IMR-90 (cell line): ENCODE measurements around the gene RABGAP1. TPM values are rescaled to one million over a fixed set of nuclear protein-coding genes. Genes with fewer than 3 reads are reported as not detected.

Experiments
- ATAC-seq: fragments of 200-7000 bp; cut with Tn5 transposase; 2 replicates; pipeline ENCODE4 v1.9.1; 2020; ENCODE audit warnings: low read depth, mild to moderate bottlenecking, moderate library complexity
- BruUV-seq: library from RNA; stranded (reverse); fragments of 400-500 nt; replicated peaks from 2 replicates; lab custom pipeline; 2021; lab: Mats Ljungman, UMichigan
- CTCF ChIA-PET: fragments of 300-600 bp; formaldehyde crosslinking; extraction: SDS; loops from one replicate; lab custom pipeline; 2021; ENCODE audit warnings: antibody characterized with exemption; lab: Yijun Ruan, JAX
- POLR2A ChIA-PET: fragments of 300-600 bp; sonication (Branson Sonifier 250); formaldehyde crosslinking; loops from one replicate; lab custom pipeline; 2022; ENCODE audit warnings: antibody characterized with exemption; ENCODE audit not compliant: unreplicated experiment; lab: Charles Lee
- DNase-seq: peaks from one replicate; pipeline ENCODE4 v3.0.0; 2013
- H2AFZ ChIP-seq: replicated peaks from 2 replicates; pipeline ENCODE3; 2013; ENCODE audit warnings: low read length, mild to moderate bottlenecking; ENCODE audit not compliant: poor library complexity
- H2AK5ac ChIP-seq: 2 replicates; pipeline ENCODE4 v1.6.1; 2013; ENCODE audit warnings: low read depth, low read length, inconsistent platforms
- H2AK9ac ChIP-seq: replicated peaks from 2 replicates; pipeline ENCODE3; 2013; ENCODE audit warnings: mild to moderate bottlenecking, low read depth, low read length, moderate library complexity; ENCODE audit not compliant: poor library complexity
- H2BK120ac ChIP-seq: 2 replicates; pipeline ENCODE4 v1.6.1; 2013; ENCODE audit warnings: low read depth, low read length, inconsistent platforms
- H2BK15ac ChIP-seq: 3 replicates; pipeline ENCODE4 v1.6.1; 2013; ENCODE audit warnings: low read depth, low read length, inconsistent platforms
- H2BK20ac ChIP-seq: 2 replicates; pipeline ENCODE4 v1.6.1; 2013; ENCODE audit warnings: low read depth, mild to moderate bottlenecking, inconsistent platforms, low read length, moderate library complexity
- H2BK5ac ChIP-seq: 2 replicates; pipeline ENCODE4 v1.6.1; 2013; ENCODE audit warnings: mild to moderate bottlenecking, low read depth, low read length, inconsistent platforms; ENCODE audit not compliant: poor library complexity, severe bottlenecking
- H3K14ac ChIP-seq: replicated peaks from 2 replicates; pipeline ENCODE4 v1.6.1; 2013; ENCODE audit warnings: low read depth, low read length, inconsistent platforms
- H3K18ac ChIP-seq: 2 replicates; pipeline ENCODE4 v1.6.1; 2013; ENCODE audit warnings: low read depth, low read length, control low read depth
- H3K23ac ChIP-seq: 2 replicates; pipeline ENCODE4 v1.6.1; 2013; ENCODE audit warnings: low read depth, low read length, inconsistent platforms
- H3K27ac ChIP-seq: 2 replicates; pipeline ENCODE4 v1.5.1; 2013; ENCODE audit warnings: mild to moderate bottlenecking, control low read depth, low read length; ENCODE audit not compliant: insufficient read depth
- H3K27me3 ChIP-seq: 2 replicates; pipeline ENCODE4 v1.6.1; 2013; ENCODE audit warnings: low read length; ENCODE audit not compliant: control insufficient read depth, insufficient read depth
- H3K36me3 ChIP-seq: 2 replicates; pipeline ENCODE4 v1.6.1; 2013; ENCODE audit warnings: low read length, mixed read lengths; ENCODE audit not compliant: control insufficient read depth, insufficient read depth
- H3K4ac ChIP-seq: 2 replicates; pipeline ENCODE4 v1.6.1; 2013; ENCODE audit warnings: low read depth, low read length, inconsistent platforms
- H3K4me1 ChIP-seq: 2 replicates; pipeline ENCODE4 v1.6.1; 2013; ENCODE audit warnings: low read length, mixed read lengths; ENCODE audit not compliant: control insufficient read depth, insufficient read depth
- H3K4me2 ChIP-seq: 2 replicates; pipeline ENCODE4 v1.6.1; 2013; ENCODE audit warnings: low read depth, mild to moderate bottlenecking, control low read depth, low read length, moderate library complexity
- H3K4me3 ChIP-seq: 2 replicates; pipeline ENCODE4 v1.5.1; 2013; ENCODE audit warnings: low read depth, mild to moderate bottlenecking, control low read depth, low read length, moderate library complexity; ENCODE audit not compliant: insufficient read depth
- H3K56ac ChIP-seq: 2 replicates; pipeline ENCODE4 v1.6.1; 2013; ENCODE audit warnings: low read length, inconsistent platforms; ENCODE audit not compliant: insufficient read depth; ENCODE audit errors: extremely low read depth
- H3K79me1 ChIP-seq, 2 experiments: 2 replicates each; pipeline ENCODE4 v1.6.1; 2013; ENCODE audit warnings: low read length in 2 of 2, inconsistent platforms in 1 of 2, low read depth in 1 of 2
- H3K9ac ChIP-seq: 2 replicates; pipeline ENCODE4 v1.6.1; 2013; ENCODE audit warnings: low read depth, low read length, control low read depth
- H3K9me1 ChIP-seq: 2 replicates; pipeline ENCODE4 v1.6.1; 2013; ENCODE audit warnings: low read length, inconsistent platforms; ENCODE audit not compliant: insufficient read depth
- H3K9me3 ChIP-seq: 2 replicates; pipeline ENCODE4 v1.6.1; 2013; ENCODE audit warnings: low read length; ENCODE audit not compliant: control insufficient read depth, insufficient read depth
- H4K20me1 ChIP-seq: 2 replicates; pipeline ENCODE4 v1.6.1; 2013; ENCODE audit warnings: low read length, inconsistent platforms; ENCODE audit not compliant: insufficient read depth
- H4K5ac ChIP-seq: 2 replicates; pipeline ENCODE4 v1.6.1; 2013; ENCODE audit warnings: mild to moderate bottlenecking, low read depth, low read length, control low read depth
- H4K8ac ChIP-seq, 2 experiments: 2 replicates each; pipeline ENCODE4 v1.6.1; 2013; ENCODE audit warnings: low read depth in 2 of 2, low read length in 2 of 2, control low read depth in 1 of 2, inconsistent platforms in 1 of 2
- H4K91ac ChIP-seq: 2 replicates; pipeline ENCODE4 v1.6.1; 2013; ENCODE audit warnings: low read depth, low read length, inconsistent platforms; ENCODE audit not compliant: insufficient read depth
- MAFK ChIP-seq: IDR thresholded peaks from 2 replicates; pipeline ENCODE4 v1.6.1; 2012; ENCODE audit warnings: low read depth, low read length, improper control_type of control experiment
- RFX5 ChIP-seq: IDR thresholded peaks from 2 replicates; pipeline ENCODE4 v1.8.0; 2012; ENCODE audit warnings: low read depth, mild to moderate bottlenecking, low read length, moderate library complexity
- WGBS, 2 experiments: methylation state at CpG; one replicate each; pipeline versions ENCODE4 v1.1.5 to v1.1.7; 2013; ENCODE audit warnings: missing lambda C conversion rate in 2 of 2; ENCODE audit not compliant: insufficient read length in 1 of 2; ENCODE audit errors: extremely low coverage in 2 of 2; 5-methylcytosine and 5-hydroxymethylcytosine counted together
- dilution Hi-C: fragments of 300-500 bp; cut with HindIII; formaldehyde crosslinking; loops from one replicate; pipeline ENCODE4 v1.14.3; 2018; ENCODE audit warnings: low sequenced_read_pairs; ENCODE audit not compliant: unreplicated experiment
- in situ Hi-C: fragments of 300-500 bp; cut with MboI; formaldehyde crosslinking; loops from 3 replicates; pipeline ENCODE4 v1.14.3; 2019; ENCODE audit warnings: low sequenced_read_pairs, inconsistent platforms, mixed read lengths
- intact Hi-C: fragments of 100-400 bp; cut with micrococcal nuclease; formaldehyde crosslinking; loops from 2 replicates; pipeline ENCODE4 v1.10.0; 2022
- polyA plus RNA-seq, 3 experiments: library from polyadenylated mRNA; depleted of rRNA; stranded (reverse); fragments of >200 nt; gene quantifications; 2 replicates each; pipeline ENCODE4 v1.2.3, GENCODE V29; 2012; ENCODE audit warnings: low replicate concordance in 1 of 3
- total RNA-seq: library from RNA; depleted of rRNA; stranded (reverse); fragments of >200 nt; gene quantifications from 2 replicates; pipeline ENCODE4 v1.2.3, GENCODE V29; 2012

The RABGAP1 gene
- total and polyA plus RNA-seq, 2 of the 4 experiments (the other 2 are of a cell fraction): 20.0 to 53.9 TPM

DNA sequence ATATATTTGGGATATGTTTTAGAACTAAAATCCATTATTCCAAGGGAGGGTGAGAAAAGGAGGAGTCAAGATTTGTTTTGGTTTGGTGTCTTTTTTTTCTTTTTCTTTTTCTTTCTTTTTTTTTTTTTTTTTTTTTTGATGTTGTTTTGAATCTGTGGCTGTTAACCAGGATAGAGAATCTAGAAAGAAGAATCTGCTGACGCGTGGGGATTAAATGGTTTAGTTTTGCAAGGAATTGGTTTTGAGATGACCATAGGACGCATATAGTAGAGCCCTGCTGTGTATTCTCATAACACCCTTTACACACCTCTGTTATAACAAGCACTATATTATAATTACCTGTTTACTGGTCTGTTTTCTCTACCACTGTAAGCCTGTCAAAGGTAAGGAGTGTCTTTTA lies 9.4 kb downstream of the RABGAP1 start:
- dilution Hi-C loops: no loop called here
- ATAC-seq: no peak

More for the DNA sequence above, 9.4 kb downstream of the RABGAP1 start:
- Histone ChIP-seq H3K56ac (no peak overlapping the region), H3K36me3 (peaks cover 2% of the 10 kb centered on the region; the same call in 1 of the 2 replicates), H3K9ac (no peak overlapping the region), H3K14ac (no peak overlapping the region), H4K91ac (no peak overlapping the region), H2AK9ac (no peak overlapping the region), H3K4ac (no peak overlapping the region), H3K27ac (no peak overlapping the region), H2BK120ac (no peak overlapping the region), H3K4me1 (peaks cover 7% of the 10 kb centered on the region), H3K79me1 (peaks cover 29 to 55% of the 10 kb centered on the region in 2 experiments), H3K27me3 (no peaks in the 10 kb centered on the region), H4K5ac (no peak overlapping the region), H3K4me2 (no peak overlapping the region), H3K23ac (no peak overlapping the region), H3K4me3 (no peak overlapping the region), H3K9me1 (no peaks in the 10 kb centered on the region), H2AK5ac (no peak overlapping the region), H4K20me1 (peaks cover 34% of the 10 kb centered on the region), H3K18ac (no peak overlapping the region), H2BK15ac (no peak overlapping the region), H2BK20ac (no peak overlapping the region), H4K8ac (no peak overlapping the region), H2AFZ (no peak overlapping the region), H3K9me3 (no peaks in the 10 kb centered on the region), H2BK5ac (no peak overlapping the region)
- intact Hi-C loops (no loop called here), in situ Hi-C loops (no loop called here)
- POLR2A ChIA-PET: no interaction called here
- TF ChIP-seq RFX5 (no peak), MAFK (peak; percentile 52)
- CTCF ChIA-PET: no interaction called here
- no CpG with 5 or more reads among the region's 3 CpGs for WGBS, 2 experiments
- BruUV-seq: no TSS peak
- DNase-seq: no peak
